SK-N-MC (cell line): ENCODE results near the gene ZNF628.

ENCODE experiments used
- EZH2 ChIP-seq: fragments of 200-600 bp; sonication (generic); IDR thresholded peaks from one replicate; pipeline ENCODE4 v1.6.1; 2017; ENCODE audit warnings: antibody characterized with exemption
- FOXP2 ChIP-seq: optimal IDR thresholded peaks from 2 replicates; pipeline ENCODE3; 2011; ENCODE audit warnings: mild to moderate bottlenecking, moderate library complexity; ENCODE audit not compliant: insufficient read depth; ENCODE audit errors: extremely low read length, control extremely low read depth
- POLR2AphosphoS5 ChIP-seq: IDR thresholded peaks from 2 replicates; pipeline ENCODE4 v1.6.1; 2012; ENCODE audit warnings: mild to moderate bottlenecking, low read depth, low read length, borderline replicate concordance

GRCh38 chr19:55455576-55456235 lies 20.7 kb upstream of the ZNF628 start:
- TF ChIP-seq EZH2 = no peak
- no peak for TF ChIP-seq POLR2AphosphoS5
- no peak for TF ChIP-seq FOXP2
